ENCODE measurements around the gene ASB16.

Gene ASB16

DNA sequence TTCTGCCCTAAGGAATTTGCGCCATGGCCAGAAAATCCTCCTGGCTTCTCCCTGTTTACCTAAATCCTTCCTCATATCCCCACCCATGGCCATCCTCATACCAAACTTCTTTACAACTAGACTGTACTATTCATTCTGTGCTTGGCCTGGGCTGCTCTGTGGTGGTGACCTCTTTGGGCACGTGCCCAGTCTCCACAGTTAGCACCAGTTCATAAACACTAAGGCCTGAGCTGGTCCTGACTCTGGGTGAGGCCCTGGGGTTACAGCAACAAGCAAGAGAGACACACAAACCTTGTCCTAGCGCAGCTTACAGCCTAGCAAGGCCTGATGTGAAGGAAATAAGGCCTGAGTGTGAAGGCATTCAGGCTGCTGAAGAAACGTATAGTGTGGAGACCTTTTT lies 32.3 kb downstream of the ASB16 start:
- ATAC-seq (replicated peaks) = no peak
- Mint-ChIP-seq H3K36me3 (ENCODE audit: insufficient read depth) (peaks cover 45% of the 10 kb centered on the region), H3K4me3 (no peak overlapping the region)

DNA sequence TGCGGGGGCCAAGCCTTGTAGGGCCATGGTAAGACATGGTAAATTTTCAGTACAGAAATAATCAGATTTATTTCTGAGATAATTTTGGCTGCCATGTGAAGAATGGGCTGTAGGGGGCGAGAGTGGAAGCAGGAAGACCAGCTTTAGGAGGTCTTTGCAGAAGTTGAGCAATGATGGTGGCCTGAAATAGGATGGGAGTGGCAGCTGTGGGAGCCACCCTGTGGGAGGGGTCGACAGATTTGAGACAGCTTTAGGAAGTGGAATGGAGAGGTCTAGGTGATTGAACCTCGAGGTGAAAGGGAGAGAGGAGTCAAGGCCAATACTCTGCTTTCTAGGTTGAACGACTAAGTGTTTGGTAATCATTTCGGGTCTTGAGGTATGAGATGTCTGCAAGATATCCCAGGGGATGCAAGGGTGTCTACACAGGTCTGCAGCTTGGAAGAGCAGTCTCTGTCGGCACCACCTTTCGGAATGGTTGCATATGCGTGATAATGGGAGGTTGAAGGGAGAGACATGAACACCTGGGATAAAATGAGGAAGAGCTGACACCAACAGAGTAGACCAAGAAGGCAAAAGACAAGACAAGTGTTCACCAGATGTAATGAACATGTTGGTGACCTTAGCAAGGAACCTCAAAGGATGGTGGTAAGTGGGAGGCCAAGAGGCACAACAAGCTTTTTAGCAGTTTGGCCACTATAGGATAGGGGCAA lies 33.4 kb downstream of the ASB16 start:
- Mint-ChIP-seq H3K9me3 (no peaks in the 10 kb centered on the region), H3K4me3 (no peak overlapping the region), H3K27me3 (no peaks in the 10 kb centered on the region), H3K36me3 (ENCODE audit: insufficient read depth) (peaks cover 49% of the 10 kb centered on the region), H3K4me1 (ENCODE audit: low read depth in 2 of 2) (peaks cover 24 to 27% of the 10 kb centered on the region in 2 donors), H3K27ac (peak overlapping the region; percentile 2 to 29)
- DNase-seq (peak; percentile 46 to 61 (median 49)), ATAC-seq (replicated peaks) (no peak)

More for the DNA sequence above, 32.3 kb downstream of the ASB16 start:
- no peaks in the 10 kb centered on the region for H3K9me3 Mint-ChIP-seq
- DNase-seq = no peak
- no peak overlapping the region for H3K27ac Mint-ChIP-seq
- H3K4me1 Mint-ChIP-seq (ENCODE audit: low read depth in 2 of 2) = peaks cover 31 to 32% of the 10 kb centered on the region in 2 donors
- no peaks in the 10 kb centered on the region for H3K27me3 Mint-ChIP-seq

DNA sequence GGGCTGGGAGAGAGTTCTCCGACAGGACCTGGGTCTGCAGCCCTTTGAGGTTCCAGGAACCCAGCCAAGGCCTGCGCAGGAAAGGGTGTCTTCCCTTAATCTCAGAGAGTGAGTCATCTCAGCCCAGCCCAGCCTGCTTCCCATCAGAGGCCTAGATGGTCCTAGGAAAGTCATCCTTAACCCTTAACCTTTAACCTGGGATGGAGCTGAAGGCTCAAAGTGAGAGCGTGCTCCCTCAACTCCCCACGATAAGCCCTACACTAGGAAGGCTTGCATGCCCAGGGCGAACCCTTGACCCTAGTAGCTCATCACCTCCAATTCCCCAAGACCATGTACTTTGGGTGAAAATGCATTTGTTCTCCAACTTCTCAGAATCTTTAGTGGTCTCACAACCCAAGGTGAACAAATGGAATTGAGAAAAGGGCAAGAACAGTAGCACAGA lies 34.0 kb downstream of the ASB16 start:
- H3K27me3 Mint-ChIP-seq = no peaks in the 10 kb centered on the region
- no peak overlapping the region for H3K27ac Mint-ChIP-seq
- no peak for ATAC-seq (replicated peaks)
- no peaks in the 10 kb centered on the region for H3K9me3 Mint-ChIP-seq
- H3K36me3 Mint-ChIP-seq (ENCODE audit: insufficient read depth) = peaks cover 55% of the 10 kb centered on the region
- DNase-seq = no peak
- H3K4me3 Mint-ChIP-seq = no peak overlapping the region
- H3K4me1 Mint-ChIP-seq (ENCODE audit: low read depth in 2 of 2) = peaks cover 24 to 27% of the 10 kb centered on the region in 2 donors

DNA sequence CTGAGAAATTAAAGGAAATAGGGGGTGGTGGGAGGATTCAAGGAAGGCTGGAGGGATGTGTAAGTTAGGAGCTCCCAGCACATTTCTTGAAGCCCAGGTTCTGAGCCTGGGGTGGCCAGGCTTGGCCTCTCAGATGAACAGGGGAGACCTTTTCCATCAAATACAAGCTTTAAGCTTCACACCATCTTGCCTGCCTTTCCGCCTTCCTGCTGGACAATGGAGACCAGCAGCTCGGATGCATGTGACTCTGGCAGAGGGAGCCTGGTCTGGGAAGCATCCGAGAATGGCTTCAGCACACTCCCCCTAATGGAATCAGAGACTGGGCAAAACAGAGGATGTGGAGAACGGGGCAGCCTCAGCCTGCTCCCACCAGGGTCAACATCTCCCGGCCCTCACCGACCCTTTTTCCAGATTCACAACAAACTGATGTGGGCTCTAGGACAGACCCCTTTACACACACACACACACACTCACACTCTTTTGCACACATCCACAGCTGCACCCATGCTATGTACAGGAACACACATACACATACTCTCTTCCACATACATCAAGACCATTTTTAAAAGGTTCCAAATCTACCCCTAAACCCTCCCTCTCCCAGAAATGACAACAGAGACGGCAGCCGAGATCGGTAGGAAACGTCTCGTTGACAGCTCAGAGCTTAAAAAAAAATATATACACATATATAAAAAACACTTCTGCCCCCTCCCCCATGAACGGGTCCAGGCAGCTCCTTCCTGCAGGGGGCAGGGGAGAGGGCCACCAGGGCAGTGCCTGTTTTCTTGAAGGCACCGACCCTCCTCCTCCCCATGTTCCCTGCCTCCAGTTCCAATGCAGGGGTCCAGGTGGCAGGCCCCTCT lies 35.7 kb downstream of the ASB16 start:
- DNase-seq = no peak
- H3K4me1 Mint-ChIP-seq (ENCODE audit: low read depth in 2 of 2) = peaks cover 19 to 24% of the 10 kb centered on the region in 2 donors
- H3K9me3 Mint-ChIP-seq = no peaks in the 10 kb centered on the region

DNA sequence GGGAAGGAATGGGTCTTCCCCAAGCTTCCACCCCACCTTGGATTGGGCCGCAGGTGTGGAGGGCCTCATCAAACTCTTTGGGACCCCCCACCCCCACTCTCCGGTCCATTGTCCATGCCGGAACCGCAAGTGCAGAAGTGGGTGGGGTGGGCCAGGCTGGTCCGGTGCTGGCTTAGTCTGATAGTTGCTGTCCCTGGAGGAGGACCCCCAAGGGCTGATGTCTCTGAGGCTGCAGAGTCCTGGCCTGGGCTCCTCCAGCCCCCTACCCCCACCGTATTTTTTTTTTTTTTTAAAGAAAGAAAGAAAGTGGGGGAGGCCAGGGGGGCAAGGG lies 36.3 kb downstream of the ASB16 start:
- ATAC-seq (replicated peaks) (no peak), DNase-seq (no peak)
- Mint-ChIP-seq H3K36me3 (ENCODE audit: insufficient read depth) (peaks cover 66% of the 10 kb centered on the region), H3K27ac (peak overlapping the region in 1 of 2 donors; percentile 71), H3K9me3 (no peaks in the 10 kb centered on the region), H3K27me3 (no peaks in the 10 kb centered on the region), H3K4me1 (ENCODE audit: low read depth in 2 of 2) (peaks cover 22 to 26% of the 10 kb centered on the region in 2 donors), H3K4me3 (no peak overlapping the region)

More for the DNA sequence above, 35.7 kb downstream of the ASB16 start:
- no peak for ATAC-seq (replicated peaks)
- H3K36me3 Mint-ChIP-seq (ENCODE audit: insufficient read depth) = peaks cover 60% of the 10 kb centered on the region
- no peaks in the 10 kb centered on the region for H3K27me3 Mint-ChIP-seq
- no peak overlapping the region for H3K4me3 Mint-ChIP-seq
- H3K27ac Mint-ChIP-seq = peak overlapping the region; percentile 65 to 71

DNA sequence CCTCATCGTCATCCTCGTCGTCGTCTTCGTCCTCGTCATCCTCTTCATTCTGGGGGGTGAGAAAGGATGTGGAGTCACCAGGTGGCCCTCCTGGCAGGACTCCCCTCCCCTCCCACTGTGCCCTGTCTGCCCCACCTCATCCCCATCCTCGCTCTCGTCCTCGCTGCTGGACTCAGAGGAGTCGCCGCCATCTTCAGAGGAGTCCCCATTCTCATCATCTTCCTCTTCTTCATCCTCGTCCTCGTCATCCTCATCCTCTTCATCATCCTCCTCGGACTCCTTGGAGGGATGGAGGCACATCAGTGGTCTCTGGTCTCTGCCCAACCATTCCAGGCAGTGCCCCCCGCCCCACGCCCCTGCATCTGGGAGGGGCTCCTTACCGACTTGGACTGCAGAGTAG lies 36.8 kb downstream of the ASB16 start:
- Mint-ChIP-seq H3K27me3 (no peaks in the 10 kb centered on the region), H3K4me1 (ENCODE audit: low read depth in 2 of 2) (peaks cover 22 to 26% of the 10 kb centered on the region in 2 donors), H3K9me3 (no peaks in the 10 kb centered on the region), H3K4me3 (no peak overlapping the region), H3K36me3 (ENCODE audit: insufficient read depth) (peaks cover 69% of the 10 kb centered on the region), H3K27ac (peak overlapping the region in 1 of 2 donors; percentile 81)
- DNase-seq = no peak
- no peak for ATAC-seq (replicated peaks)

DNA sequence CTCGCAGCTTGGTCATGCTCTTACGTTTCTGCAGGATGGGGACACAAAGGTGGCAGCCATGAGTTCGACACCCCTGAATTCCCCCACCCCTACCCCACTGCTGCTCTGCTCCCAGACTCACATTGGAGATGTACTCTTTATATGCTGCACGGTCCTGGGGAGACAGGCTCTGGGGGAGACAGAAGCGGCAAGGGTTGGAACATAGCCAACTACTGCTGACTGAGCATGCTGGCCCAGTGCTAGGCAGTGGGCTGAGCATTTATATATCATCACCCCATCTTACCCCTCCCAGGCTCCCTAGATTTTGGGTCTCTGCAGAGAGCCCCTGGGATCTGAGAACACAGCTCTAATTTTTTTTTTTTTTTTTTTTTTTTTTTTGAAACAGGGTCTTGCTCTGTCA lies 37.2 kb downstream of the ASB16 start:
- peaks cover 22 to 26% of the 10 kb centered on the region in 2 donors for H3K4me1 Mint-ChIP-seq (ENCODE audit: low read depth in 2 of 2)
- no peaks in the 10 kb centered on the region for H3K9me3 Mint-ChIP-seq
- ATAC-seq (replicated peaks) = no peak
- H3K27me3 Mint-ChIP-seq = no peaks in the 10 kb centered on the region
- DNase-seq = no peak
- peaks cover 71% of the 10 kb centered on the region for H3K36me3 Mint-ChIP-seq (ENCODE audit: insufficient read depth)
- H3K4me3 Mint-ChIP-seq = no peak overlapping the region
- H3K27ac Mint-ChIP-seq = peak overlapping the region in 1 of 2 donors; percentile 81

DNA sequence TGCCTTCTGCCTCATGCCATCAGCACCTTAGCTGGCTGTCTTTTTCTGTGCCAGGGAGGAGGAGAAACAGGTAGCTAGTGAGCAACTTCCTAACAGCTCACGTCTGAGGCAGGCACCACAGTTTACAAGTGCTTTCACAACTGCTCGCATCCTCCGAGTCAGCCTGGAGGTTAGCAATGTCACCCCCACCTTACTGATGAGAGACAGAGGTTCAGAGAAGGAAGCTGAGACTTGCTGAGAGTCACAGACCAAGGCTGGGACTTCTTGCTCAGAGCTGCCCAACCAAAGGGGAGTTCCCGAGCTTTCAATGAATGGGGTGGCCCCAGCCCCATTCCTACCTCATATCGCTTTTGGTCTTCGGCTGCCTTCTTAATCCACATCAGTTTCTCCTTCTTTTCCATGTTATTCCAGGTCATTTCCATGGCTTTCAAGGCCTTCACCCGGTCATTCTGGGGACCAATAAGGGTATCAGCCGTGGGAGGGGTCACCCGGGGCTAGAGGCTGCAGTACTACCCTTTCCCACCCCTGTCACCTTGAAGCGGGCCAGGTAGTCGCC lies 39.4 kb downstream of the ASB16 start:
- Mint-ChIP-seq H3K27me3 (no peaks in the 10 kb centered on the region), H3K4me1 (ENCODE audit: low read depth in 2 of 2) (peaks cover 16 to 27% of the 10 kb centered on the region in 2 donors), H3K4me3 (peak overlapping the region; percentile 58 to 70)

DNA sequence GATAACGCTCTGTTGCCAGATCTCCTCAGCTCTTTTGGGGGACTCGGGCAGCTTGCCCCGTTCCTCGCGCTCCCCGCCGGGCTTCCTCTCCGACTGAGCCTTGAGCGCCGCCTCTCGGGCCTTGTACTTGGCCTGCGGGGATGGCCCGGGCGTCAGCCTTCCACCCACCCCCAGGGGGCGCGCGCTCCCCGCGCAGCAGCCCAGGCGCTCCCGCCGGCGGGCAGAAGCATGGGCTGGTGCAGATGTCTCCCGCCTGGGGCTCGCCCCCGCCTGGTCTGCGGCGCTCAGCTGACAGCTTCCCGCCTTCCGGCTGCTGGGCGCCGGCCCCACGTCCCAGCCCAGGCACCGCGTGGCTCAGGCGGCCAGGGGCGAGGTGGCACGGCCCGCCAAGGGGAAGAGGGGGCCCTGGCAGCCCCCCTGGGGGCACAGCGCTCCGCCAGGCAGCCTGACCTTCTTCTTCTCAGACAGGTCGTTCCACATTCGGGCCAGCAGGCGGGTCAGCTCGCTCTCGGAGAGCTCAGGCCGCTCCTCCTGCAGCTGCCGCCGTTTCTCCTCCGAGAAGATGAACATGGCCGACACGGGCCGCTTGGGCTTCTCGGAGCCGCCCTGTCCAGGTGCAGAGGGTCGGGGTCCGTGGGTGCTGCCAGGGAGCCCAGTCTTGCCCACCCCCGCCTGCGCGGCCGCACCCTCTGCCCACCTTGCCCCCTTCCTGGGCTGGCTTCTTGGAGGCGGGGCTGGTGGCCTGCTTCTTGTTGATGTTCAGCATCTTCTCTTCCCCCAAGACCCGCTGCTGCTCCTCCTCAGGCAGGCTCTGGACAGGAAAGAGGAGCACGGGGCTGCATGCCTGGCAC lies 40.1 kb downstream of the ASB16 start:
- ATAC-seq (replicated peaks) (peak; percentile 99), DNase-seq (peak; percentile 90 to 95 (median 92))
- Mint-ChIP-seq H3K4me1 (ENCODE audit: low read depth in 2 of 2) (peaks cover 16 to 32% of the 10 kb centered on the region in 2 donors), H3K4me3 (peak overlapping the region; percentile 58 to 70), H3K36me3 (ENCODE audit: insufficient read depth) (peaks cover 87% of the 10 kb centered on the region), H3K27me3 (no peaks in the 10 kb centered on the region), H3K9me3 (no peaks in the 10 kb centered on the region), H3K27ac (peak overlapping the region; percentile 77 to 84)

More for the DNA sequence above, 39.4 kb downstream of the ASB16 start:
- ATAC-seq (replicated peaks) (peak; percentile 6), DNase-seq (no peak)
- peaks cover 86% of the 10 kb centered on the region for H3K36me3 Mint-ChIP-seq (ENCODE audit: insufficient read depth)
- peak overlapping the region; percentile 77 to 84 for H3K27ac Mint-ChIP-seq
- no peaks in the 10 kb centered on the region for H3K9me3 Mint-ChIP-seq

DNA sequence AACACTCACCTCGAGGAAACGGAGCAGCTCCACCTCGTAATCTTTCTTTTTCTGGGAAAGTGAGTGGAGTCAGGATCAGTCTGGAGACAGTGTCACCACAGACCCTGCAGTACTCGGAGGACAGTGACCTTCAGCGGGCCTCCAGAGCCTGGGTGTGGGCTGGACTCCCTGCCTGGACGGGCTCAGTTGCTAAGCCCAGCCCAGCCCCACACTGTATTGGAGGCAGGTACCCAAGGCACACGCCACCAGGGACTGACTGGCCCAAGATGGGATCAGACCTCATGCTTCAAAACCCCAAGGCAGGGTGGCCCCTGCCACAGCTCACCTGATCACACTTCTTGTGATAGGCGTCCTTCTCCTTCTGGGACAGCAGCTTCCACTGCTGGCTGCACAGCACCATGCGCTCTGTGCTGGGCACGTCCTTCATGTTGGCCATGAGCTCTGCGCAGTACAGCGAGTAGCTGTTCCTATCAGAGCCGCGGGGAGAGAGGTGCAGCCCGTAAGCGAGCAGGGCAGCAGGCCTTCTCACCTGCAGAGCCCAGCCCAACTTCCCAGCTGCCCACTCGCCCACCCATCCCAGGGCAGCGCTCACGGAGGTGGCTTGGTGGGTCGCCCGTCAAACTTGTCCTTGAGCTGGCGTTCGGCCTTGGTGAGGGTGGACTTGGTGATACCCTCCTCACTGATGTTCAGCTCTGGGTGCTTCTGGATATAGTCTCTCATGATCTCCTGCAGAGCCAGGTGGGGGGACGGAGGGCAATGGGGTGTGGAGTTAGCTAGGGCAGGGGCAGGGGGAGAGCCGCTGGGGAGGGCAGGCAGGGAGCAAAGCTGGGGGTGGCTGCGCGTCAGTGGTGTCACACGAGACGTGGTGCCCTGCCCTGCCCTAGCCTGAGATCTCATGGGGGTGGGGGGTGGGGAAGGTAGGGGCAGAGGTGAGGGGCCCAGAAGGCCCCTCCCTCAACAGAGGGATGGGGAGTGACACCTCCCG lies 41.1 kb downstream of the ASB16 start:
- Mint-ChIP-seq H3K4me1 (ENCODE audit: low read depth in 2 of 2) (peaks cover 23 to 42% of the 10 kb centered on the region in 2 donors), H3K4me3 (peak overlapping the region in 1 of 2 donors; percentile 27), H3K36me3 (ENCODE audit: insufficient read depth) (peaks cover 85% of the 10 kb centered on the region), H3K27ac (peak overlapping the region; percentile 35 to 57), H3K9me3 (no peaks in the 10 kb centered on the region), H3K27me3 (no peaks in the 10 kb centered on the region)
- no peak for DNase-seq
- ATAC-seq (replicated peaks) = no peak

DNA sequence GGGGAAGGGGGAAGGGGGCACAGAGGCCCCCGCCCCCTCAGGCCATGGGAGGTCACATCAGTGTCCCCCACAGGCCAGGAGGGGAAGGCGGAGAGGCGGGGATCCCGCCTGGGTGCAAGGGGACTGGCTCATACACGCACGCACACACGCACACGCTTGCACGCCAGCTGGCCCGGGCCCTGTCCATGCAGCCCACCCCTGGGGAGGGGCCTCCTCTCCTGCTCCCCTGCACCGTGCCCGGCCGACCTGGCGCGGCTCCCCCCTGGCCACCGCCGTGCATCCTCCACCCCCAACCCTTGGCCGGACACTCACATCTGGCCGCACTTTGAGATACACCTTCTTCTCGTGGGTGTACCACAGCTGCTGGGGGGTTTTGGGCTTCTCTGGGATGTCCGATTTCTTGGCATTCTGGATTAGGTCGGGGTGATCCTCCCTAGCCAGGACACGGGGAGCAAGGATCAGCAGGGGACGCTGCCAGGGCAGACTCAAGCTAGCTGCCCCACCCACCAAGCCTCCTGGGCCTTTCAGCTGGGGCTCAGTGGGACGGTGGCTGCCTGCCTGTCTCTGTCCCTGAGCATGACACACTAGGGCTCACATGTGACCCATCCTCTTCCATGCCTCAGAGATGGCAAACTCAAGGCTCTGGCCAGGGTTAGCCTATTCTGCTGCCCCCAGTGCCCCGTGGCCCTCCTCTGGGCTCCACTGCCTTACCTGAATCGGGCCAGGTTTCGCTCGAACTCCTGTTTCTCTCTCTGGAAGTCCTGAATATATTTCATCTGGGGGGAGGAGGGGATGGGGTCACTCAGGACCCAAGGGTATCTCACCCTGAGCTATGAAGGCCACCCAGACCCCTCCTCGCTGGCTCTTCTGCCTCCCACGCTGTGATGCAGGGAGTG lies 42.3 kb downstream of the ASB16 start:
- H3K9me3 Mint-ChIP-seq = no peaks in the 10 kb centered on the region
- H3K27me3 Mint-ChIP-seq = no peaks in the 10 kb centered on the region
- peak overlapping the region in 1 of 2 donors; percentile 57 for H3K27ac Mint-ChIP-seq
- no peak for ATAC-seq (replicated peaks)
- no peak for DNase-seq
- peak overlapping the region in 1 of 2 donors; percentile 27 for H3K4me3 Mint-ChIP-seq
- peaks cover 78% of the 10 kb centered on the region for H3K36me3 Mint-ChIP-seq (ENCODE audit: insufficient read depth)
- H3K4me1 Mint-ChIP-seq (ENCODE audit: low read depth in 2 of 2) = peaks cover 33 to 50% of the 10 kb centered on the region in 2 donors

Measured in effector memory CD8-positive, alpha-beta T cell (primary cell).